Ascending aorta (tissue), 2 donors: ENCODE measurements around the gene TAGLN2. TPM values are rescaled to one million over a fixed set of nuclear protein-coding genes. Genes with fewer than 3 reads are reported as not detected.

Experiments used
- DNase-seq, 2 donors: peaks; one replicate each; pipeline ENCODE4 v3.0.0-alpha.2; 2019; ENCODE audit warnings: low spot score in 2 of 2
- H3K27ac ChIP-seq, 2 donors: fragments of 200-600 bp; sonication (generic); one replicate each; pipeline ENCODE4 v1.5.1; 2016 to 2017; ENCODE audit warnings: mild to moderate bottlenecking in 1 of 2
- H3K27me3 ChIP-seq: fragments of 200-600 bp; sonication (generic); one replicate; pipeline ENCODE4 v1.5.1; 2017
- H3K36me3 ChIP-seq, 2 donors: fragments of 200-600 bp; sonication (generic); one replicate each; pipeline ENCODE4 v1.5.1; 2016
- H3K4me1 ChIP-seq, 2 donors: fragments of 200-600 bp; sonication (generic); one replicate each; pipeline ENCODE4 v1.5.1; 2016 to 2017; ENCODE audit warnings: mild to moderate bottlenecking in 1 of 2
- H3K4me3 ChIP-seq, 2 donors: fragments of 200-600 bp; sonication (generic); one replicate each; pipeline ENCODE4 v1.5.1; 2016 to 2017; ENCODE audit warnings: mild to moderate bottlenecking in 1 of 2
- H3K9me3 ChIP-seq, 2 donors: fragments of 200-600 bp; sonication (generic); one replicate each; pipeline ENCODE4 v1.5.1; 2016
- intact Hi-C: fragments of 100-400 bp; cut with DNase I; formaldehyde crosslinking; loops from one replicate; pipeline ENCODE4 v1.15.1; 2023
- total RNA-seq: library from RNA; depleted of rRNA; stranded (reverse); fragments of >200 nt; gene quantifications from one replicate; pipeline ENCODE4 v1.1.0, GENCODE V29; 2016
- TF ChIP-seq, protein P1 (sequence below), 3 experiments: fragments of 200-600 bp in 2 of 3; fragments of 450-650 bp in 1 of 3; sonication (generic) in 2 of 3; IDR thresholded peaks; one replicate each; pipeline ENCODE4 v1.5.1; 2016 to 2019; ENCODE audit warnings: antibody characterized with exemption in 3 of 3, mild to moderate bottlenecking in 1 of 3, moderate library complexity in 1 of 3

The TAGLN2 gene
- total RNA-seq, 1 donor from 2014 or later, result 363 TPM

DNA sequence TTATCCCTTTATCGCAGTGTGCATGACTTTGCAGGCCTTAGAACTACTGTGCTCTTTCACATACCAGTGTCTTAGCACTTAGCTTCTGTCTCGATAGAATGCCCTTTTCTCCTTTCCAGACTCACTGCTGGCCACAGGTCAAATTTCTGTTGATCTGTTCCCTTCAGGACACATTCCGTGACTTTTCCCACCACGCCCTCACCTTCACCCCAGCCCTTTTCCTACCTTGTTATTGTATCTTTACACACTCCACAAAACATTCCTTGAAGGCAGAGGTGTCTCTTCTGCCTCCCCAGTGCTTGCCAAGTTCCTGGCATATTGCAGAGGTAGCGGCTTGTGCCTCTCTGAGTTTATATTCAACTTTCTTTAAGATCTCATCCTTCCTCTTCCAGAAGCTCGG lies 23.8 kb upstream of the TAGLN2 start:
- TF ChIP-seq, protein P1, sequence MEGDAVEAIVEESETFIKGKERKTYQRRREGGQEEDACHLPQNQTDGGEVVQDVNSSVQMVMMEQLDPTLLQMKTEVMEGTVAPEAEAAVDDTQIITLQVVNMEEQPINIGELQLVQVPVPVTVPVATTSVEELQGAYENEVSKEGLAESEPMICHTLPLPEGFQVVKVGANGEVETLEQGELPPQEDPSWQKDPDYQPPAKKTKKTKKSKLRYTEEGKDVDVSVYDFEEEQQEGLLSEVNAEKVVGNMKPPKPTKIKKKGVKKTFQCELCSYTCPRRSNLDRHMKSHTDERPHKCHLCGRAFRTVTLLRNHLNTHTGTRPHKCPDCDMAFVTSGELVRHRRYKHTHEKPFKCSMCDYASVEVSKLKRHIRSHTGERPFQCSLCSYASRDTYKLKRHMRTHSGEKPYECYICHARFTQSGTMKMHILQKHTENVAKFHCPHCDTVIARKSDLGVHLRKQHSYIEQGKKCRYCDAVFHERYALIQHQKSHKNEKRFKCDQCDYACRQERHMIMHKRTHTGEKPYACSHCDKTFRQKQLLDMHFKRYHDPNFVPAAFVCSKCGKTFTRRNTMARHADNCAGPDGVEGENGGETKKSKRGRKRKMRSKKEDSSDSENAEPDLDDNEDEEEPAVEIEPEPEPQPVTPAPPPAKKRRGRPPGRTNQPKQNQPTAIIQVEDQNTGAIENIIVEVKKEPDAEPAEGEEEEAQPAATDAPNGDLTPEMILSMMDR (IDR thresholded peaks at IDR 0.05), result no peak
- H3K4me3 ChIP-seq, result no peak overlapping the region
- no peaks in the 10 kb centered on the region for H3K9me3 ChIP-seq
- H3K4me1 ChIP-seq, result peaks cover 0 to 11% of the 10 kb centered on the region in 2 donors
- H3K27me3 ChIP-seq, result no peaks in the 10 kb centered on the region
- no peak for DNase-seq
- no peaks in the 10 kb centered on the region for H3K36me3 ChIP-seq
- no peak overlapping the region for H3K27ac ChIP-seq
- intact Hi-C loops, result loop anchor here (5.0 kb wide), 1 partner anchor 152 kb away; no protein-coding TSS in a partner anchor

DNA sequence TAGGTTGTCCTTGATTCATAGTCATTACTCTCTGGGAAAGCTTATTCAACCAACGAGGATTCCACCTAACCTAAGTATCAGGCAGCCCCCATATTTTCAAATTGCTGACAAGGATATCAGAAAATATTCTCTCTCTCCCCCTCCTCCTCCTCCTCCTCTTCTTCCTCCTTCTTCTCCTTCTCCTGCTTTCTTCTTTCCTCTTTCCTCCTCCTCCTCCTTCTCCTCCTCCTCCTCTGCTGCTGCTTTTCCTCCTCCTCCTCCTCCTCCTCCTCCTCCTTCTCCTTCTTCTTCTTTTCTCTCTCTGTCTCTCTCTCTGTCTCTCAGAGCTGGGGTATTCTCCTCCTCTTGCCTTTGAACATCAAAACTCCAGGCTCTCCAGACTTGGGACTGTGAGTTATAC lies 22.6 kb upstream of the TAGLN2 start:
- Histone ChIP-seq H3K4me3 (no peak overlapping the region), H3K27me3 (no peaks in the 10 kb centered on the region), H3K4me1 (peaks cover 0 to 11% of the 10 kb centered on the region in 2 donors), H3K36me3 (no peaks in the 10 kb centered on the region), H3K27ac (no peak overlapping the region), H3K9me3 (no peaks in the 10 kb centered on the region)
- intact Hi-C loops, result loop anchor here (5.0 kb wide), 1 partner anchor 151 kb away; no protein-coding TSS in a partner anchor
- DNase-seq, result no peak
- TF ChIP-seq, protein P1 (IDR thresholded peaks at IDR 0.05), result no peak

DNA sequence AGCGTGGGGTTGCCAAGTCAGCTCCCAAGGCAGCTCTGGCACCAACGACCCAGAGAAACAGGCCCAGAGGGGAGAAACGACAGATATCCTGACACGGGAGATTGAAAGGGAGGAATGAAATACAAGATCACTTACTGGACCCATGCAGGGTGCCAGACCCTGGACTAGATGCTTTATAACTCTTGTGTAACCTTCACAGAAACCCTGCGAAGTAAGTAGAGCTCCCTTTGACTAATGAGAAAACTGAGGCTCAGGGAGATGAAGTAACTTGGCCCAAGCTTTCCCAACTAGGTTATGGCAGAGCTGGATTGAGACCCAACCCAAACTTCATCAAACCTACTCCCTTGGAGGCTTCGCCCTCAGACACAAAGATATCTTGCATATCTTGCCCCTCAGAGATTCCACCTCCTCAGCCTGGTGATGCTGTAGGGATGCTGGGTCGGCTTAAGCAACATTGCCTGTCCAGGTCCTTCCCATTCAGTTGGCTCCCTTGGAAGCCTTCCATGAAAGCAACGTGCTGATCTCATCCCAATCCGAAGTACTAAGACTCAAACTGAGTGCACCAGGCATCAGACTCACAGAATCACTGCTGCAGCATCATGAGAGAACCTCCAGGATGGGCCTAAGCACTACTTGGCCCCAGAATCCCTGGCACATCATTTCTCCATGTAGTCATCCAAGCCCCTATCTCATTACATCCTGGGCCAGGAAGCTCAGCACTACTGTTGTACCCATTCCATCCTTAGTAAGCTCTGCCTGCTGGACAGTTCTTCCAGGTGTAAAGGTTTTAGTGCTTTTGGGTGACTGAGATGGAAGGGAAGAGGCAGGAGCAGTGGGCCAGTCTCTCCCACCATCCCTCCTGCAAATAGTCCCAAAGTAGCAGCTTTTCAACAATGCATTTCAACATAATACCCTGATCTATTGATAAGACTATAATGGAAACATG lies 21.2 kb upstream of the TAGLN2 start:
- intact Hi-C loops, result loop anchor here (5.0 kb wide), 1 partner anchor 149 kb away; no protein-coding TSS in a partner anchor
- H3K27me3 ChIP-seq, result no peaks in the 10 kb centered on the region
- no peak overlapping the region for H3K27ac ChIP-seq
- peaks cover 0 to 11% of the 10 kb centered on the region in 2 donors for H3K4me1 ChIP-seq
- no peak for DNase-seq
- H3K4me3 ChIP-seq, result peak overlapping the region; percentile 51 to 58
- H3K36me3 ChIP-seq, result no peaks in the 10 kb centered on the region
- TF ChIP-seq, protein P1 (IDR thresholded peaks at IDR 0.05), result no peak
- H3K9me3 ChIP-seq, result no peaks in the 10 kb centered on the region

- Histone ChIP-seq H3K27me3 (no peaks in the 10 kb centered on the region), H3K36me3 (no peaks in the 10 kb centered on the region), H3K4me1 (peaks cover 0 to 11% of the 10 kb centered on the region in 2 donors), H3K9me3 (no peaks in the 10 kb centered on the region), H3K27ac (no peak within 1 kb of the TSS), H3K4me3 (peak within 1 kb of the TSS; percentile 51 to 58)
- DNase-seq, result peak in 1 of 2 donors; percentile 89
- TF ChIP-seq, protein P1 (IDR thresholded peaks at IDR 0.05), result peak; percentile 45 to 73 (median 64)
- intact Hi-C loops, result loop anchor here (2.0 to 5.0 kb wide), 2 partner anchors 148 to 165 kb away; partner anchors contain the start of gene DUSP23
Observed at GRCh38 chr1:159945483-159946241, 20.4 kb upstream of the TAGLN2 start, which contains the start of gene IGSF9. IGSF9 (minus strand) TSS chr1:159945613; CDS start chr1:159943454, 2,159 bp downstream.
